K562 (cell line): Measurements from ENCODE around the gene DUSP9.
"Not testable (repeated sequence)": the region's sequence is repeated elsewhere in the genome, so short reads cannot be mapped to it uniquely, and the experiment has no call there.

ENCODE experiments used
- RBFOX2 ChIP-seq: fragments of 200-400 bp; formaldehyde crosslinking; IDR thresholded peaks from 2 replicates; pipeline ENCODE4 v1.6.1; 2017; ENCODE audit warnings: low read depth, mild to moderate bottlenecking, low read length, moderate library complexity
- STAT5A ChIP-seq: IDR thresholded peaks from 2 replicates; pipeline ENCODE4 v1.6.1; 2012; ENCODE audit warnings: low read length, inconsistent platforms, borderline replicate concordance

- TF ChIP-seq RBFOX2, STAT5A: not testable (repeated sequence)
Observed at GRCh38 chrX:153699784-153700371, 52.9 kb downstream of the DUSP9 start.
